Measurements from ENCODE around the gene GMIP.

- TF ChIP-seq EZH2phosphoT487 (IDR thresholded peaks at IDR 0.05; ENCODE audit: insufficient read depth, low read depth), result no peak
- no peak for TF ChIP-seq EZH2 (IDR thresholded peaks at IDR 0.05; ENCODE audit: insufficient read depth, poor library complexity, severe bottlenecking)
Observed at GRCh38 chr19:19582471-19582870, 61.0 kb downstream of the GMIP start.
